GM12878 (cell line): ENCODE results near the gene RPUSD1.

Experiments
- CTCF ChIP-seq, 3 experiments: IDR thresholded peaks in 2 of 3; conservative IDR thresholded peaks in 1 of 3; 2 replicates each; pipeline ENCODE4 v1.5.1; 2011; ENCODE audit warnings: low read depth in 3 of 3, low read length in 3 of 3, mild to moderate bottlenecking in 3 of 3, control low read depth in 2 of 3, moderate library complexity in 2 of 3, inconsistent platforms in 1 of 3, mixed read lengths in 1 of 3; ENCODE audit not compliant: control insufficient read depth in 2 of 3, insufficient read depth in 1 of 3; ENCODE audit errors: extremely low read depth in 1 of 3
- FOS ChIP-seq: IDR thresholded peaks from 3 replicates; pipeline ENCODE4 v1.6.1; 2011; ENCODE audit warnings: borderline replicate concordance; ENCODE audit not compliant: insufficient read length; ENCODE audit errors: extremely low read depth
- TF ChIP-seq, protein P1 (sequence below): IDR thresholded peaks from 2 replicates; pipeline ENCODE4 v1.6.1; 2012; ENCODE audit warnings: low read length, inconsistent platforms

GRCh38 chr16:803754-804080 is 15.5 kb upstream of the RPUSD1 start:
- no peak for TF ChIP-seq CTCF (IDR thresholded peaks at IDR 0.05 in 2 of 3, conservative IDR thresholded peaks at IDR 0.05 in 1 of 3; ENCODE audit: control insufficient read depth in 2 of 3, extremely low read depth in 1 of 3, insufficient read depth in 1 of 3, low read depth in 3 of 3, low read length in 3 of 3)
- TF ChIP-seq FOS = no peak
- TF ChIP-seq, protein P1, sequence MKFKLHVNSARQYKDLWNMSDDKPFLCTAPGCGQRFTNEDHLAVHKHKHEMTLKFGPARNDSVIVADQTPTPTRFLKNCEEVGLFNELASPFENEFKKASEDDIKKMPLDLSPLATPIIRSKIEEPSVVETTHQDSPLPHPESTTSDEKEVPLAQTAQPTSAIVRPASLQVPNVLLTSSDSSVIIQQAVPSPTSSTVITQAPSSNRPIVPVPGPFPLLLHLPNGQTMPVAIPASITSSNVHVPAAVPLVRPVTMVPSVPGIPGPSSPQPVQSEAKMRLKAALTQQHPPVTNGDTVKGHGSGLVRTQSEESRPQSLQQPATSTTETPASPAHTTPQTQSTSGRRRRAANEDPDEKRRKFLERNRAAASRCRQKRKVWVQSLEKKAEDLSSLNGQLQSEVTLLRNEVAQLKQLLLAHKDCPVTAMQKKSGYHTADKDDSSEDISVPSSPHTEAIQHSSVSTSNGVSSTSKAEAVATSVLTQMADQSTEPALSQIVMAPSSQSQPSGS = no peak
